GM21526 (cell line): ENCODE measurements around the gene SSTR5.
"Not testable (repeated sequence)": the region's sequence is repeated elsewhere in the genome, so short reads cannot be mapped to it uniquely, and the experiment has no call there.

ENCODE experiments used
- ATAC-seq: cut with Tn5 transposase; IDR thresholded peaks from one replicate; pipeline ENCODE4 v1.9.1; 2021; ENCODE audit warnings: moderate library complexity; ENCODE audit not compliant: unreplicated experiment, low FRiP score

The SSTR5 gene

GRCh38 chr16:1071561-1072225 is 854 bp upstream of the SSTR5 start:
- ATAC-seq, result no peak

GRCh38 chr16:1073262-1073558 is 663 bp downstream of the SSTR5 start:
- no peak for ATAC-seq

- ATAC-seq, result no peak
These were observed 1.2 kb downstream of the SSTR5 start for GRCh38 chr16:1073566-1074378.

GRCh38 chr16:1074379-1074649 is 1.8 kb downstream of the SSTR5 start:
- no peak for ATAC-seq

GRCh38 chr16:1075546-1075945 is 3.0 kb downstream of the SSTR5 start:
- no peak for ATAC-seq

GRCh38 chr16:1076801-1077576 is 4.4 kb downstream of the SSTR5 start:
- no peak for ATAC-seq

- ATAC-seq, result no peak
These were observed 5.5 kb downstream of the SSTR5 start for GRCh38 chr16:1077877-1078578.

- no peak for ATAC-seq
These were observed 6.1 kb downstream of the SSTR5 start for GRCh38 chr16:1078579-1079021.

GRCh38 chr16:1079341-1079740 is 6.8 kb downstream of the SSTR5 start:
- no peak for ATAC-seq

GRCh38 chr16:1079786-1080525 is 7.4 kb downstream of the SSTR5 start:
- ATAC-seq, result no peak

- no peak for ATAC-seq
These were observed 8.5 kb downstream of the SSTR5 start for GRCh38 chr16:1080801-1081733.

- no peak for ATAC-seq
These were observed 9.3 kb downstream of the SSTR5 start for GRCh38 chr16:1081734-1082265.

GRCh38 chr16:1082266-1082951 is 9.9 kb downstream of the SSTR5 start:
- ATAC-seq, result no peak

- no peak for ATAC-seq
These were observed 10.6 kb downstream of the SSTR5 start for GRCh38 chr16:1082952-1083675.

GRCh38 chr16:1084971-1085370 is 12.4 kb downstream of the SSTR5 start:
- no peak for ATAC-seq

- not testable (repeated sequence) for ATAC-seq
These were observed 13.9 kb downstream of the SSTR5 start for GRCh38 chr16:1086443-1086842.

- no peak for ATAC-seq
These were observed 16.0 kb downstream of the SSTR5 start for GRCh38 chr16:1088295-1089170.
